T-helper 1 cell (primary cell): ENCODE data around the gene ERF.

Experiments used
- DNase-seq, 5 donors: peaks; one replicate each; pipeline ENCODE4 v3.0.0-alpha.2; 2012 to 2020

The ERF gene

DNA sequence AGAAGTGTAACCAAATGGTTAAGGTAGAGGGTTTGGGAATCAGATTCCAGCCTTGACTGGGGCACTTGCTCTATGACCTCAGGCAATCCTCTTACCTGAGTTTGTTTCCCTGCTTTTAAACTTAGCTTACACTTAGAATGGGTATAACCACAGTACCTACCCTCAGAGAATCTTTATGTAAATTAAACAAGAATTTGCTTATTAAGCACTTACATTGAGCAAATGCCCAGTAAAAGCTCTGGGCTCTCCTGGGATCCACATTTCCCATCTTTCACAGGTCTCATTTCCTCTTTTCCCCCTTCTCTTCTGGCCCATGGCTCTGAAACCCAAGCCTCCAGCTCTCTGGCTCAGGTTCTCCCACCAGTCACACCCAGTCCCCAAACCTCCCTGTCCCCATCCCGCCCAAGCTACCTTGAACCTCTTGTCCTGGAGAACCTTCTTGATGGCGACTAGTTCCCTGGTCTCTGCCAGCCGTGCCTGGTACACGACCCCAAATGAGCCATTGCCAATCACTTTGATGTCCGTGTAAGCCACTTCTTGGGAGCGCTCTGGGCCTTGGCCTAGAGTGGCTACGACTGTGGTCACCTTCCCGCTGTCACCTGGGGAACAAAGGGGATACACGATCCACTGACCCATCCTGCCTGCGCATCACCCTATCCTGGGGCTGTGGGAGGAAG lies 15.2 kb downstream of the ERF start:
- DNase-seq = no peak

DNA sequence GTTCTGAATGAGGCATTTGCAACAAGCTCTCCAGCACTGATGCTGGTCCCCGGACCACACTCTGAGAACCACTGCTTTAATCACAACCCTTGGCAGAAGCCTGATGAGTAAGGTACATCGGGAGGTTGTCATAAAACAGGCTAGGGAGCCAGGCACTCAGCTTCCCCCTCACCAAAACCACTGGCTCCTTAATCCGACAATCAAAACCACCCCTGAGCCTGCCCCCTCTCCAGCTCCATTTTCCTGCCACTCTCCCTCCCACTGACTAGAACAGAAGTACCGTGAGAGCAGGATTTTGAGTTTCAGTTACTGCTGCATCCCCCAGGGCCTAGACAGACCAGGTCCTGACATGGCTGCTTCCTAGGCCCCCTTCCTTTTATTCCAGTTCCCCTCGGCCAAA lies 19.7 kb downstream of the ERF start:
- DNase-seq = no peak

DNA sequence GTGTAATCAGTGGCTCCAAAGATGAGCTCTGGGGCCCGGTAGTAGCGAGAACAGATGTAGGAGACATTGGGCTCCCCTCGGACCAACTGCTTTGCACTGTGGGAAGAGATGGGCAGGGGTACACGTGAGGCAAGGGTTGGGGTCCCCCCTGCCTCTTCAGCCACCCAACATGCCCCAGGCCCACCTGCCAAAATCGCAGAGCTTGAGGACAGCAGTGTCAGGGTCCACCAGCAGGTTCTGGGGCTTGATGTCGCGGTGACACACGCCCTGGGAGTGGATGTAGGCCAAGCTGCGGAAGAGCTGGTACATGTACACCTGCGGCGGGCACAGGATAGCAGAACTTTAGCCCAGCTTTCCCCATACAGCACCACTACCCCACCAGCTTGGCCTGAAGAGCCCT lies 20.6 kb downstream of the ERF start:
- no peak for DNase-seq

DNA sequence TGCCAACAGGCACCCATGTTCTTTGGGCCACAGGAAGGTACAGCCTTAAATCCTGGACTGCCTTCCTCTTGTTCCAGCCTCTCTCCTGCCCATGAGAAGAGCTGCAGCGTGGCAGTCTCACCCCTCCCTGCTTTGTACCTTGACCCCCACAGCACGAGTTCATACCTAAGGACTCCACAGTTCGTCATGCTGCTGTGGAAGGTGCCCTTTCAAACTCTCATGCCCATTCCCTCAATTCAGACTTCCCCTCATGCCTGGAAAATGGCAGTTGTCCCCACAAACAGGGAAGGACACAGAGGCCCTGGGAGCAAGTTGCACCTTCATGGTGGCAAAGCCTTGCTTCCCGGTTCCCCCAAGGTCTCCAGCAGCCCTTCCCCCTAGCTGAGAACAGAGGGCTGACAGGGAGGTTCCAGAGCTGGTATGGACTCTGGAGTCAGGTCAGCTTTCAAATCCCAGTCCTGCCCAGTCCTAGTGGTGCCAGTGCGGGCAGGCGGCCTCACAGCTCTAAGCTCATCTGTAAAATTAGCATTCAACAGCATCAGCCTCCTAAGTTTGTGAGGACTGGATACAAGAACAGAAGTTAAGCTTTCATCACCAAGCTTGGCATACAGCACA lies 21.1 kb downstream of the ERF start:
- DNase-seq = no peak

DNA sequence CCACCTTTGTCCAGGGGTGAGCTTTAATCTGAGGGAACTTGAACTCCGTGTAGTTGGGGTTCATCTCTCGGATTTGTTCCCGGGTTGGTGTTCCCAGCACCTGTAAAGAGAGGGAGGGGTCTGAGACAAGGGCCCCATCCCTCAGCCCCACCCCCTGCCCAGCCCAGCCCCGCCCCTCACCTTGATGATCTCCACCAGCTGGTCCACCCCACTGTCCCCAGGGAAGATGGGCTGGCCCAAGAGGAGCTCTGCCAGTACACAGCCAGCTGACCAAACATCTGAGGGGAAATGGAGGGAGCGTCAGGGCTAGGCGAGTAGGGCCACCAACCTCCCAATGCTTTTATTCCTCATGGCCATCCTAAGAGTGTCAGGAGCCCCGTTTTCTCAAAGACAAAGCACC lies 21.8 kb downstream of the ERF start:
- no peak for DNase-seq

DNA sequence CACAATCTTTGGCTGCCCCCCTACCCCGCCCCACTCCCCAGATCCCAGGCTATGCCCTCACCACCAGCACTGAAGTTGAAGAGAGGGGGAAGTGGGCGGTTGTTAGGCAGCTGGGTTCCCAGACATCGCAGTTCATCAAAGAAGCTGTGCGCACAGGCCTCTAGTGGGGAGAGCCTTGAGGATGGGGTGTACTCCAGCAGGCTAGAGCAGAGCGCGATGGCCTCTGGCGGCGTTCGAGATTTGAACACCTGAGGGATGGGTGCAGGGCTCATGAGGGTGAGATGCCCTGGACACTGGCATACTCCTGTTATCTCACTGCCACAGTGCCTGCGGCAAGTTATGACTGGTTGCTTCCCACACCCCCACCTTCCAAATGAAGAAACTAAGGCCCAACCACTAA lies 22.5 kb downstream of the ERF start:
- no peak for DNase-seq

DNA sequence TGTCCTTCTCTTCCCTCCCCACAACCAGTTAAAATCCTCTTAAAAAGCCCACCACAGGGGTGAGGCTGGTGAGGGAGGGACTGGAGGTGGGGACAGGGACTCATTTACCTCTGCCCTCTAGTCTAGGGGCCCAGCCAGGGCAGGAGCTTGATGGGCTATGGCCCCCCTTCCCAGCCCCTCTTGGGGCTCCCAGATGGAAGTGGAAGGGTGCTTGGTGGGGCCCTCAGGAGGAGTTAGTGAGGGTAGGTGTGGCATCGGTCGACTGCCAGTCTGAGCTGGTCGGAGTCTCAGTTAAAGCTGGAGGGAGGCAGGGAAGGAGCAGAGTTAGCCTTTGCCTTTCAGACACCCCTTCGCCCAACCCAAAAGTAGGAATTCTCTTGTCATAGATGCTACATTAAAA lies 24.4 kb downstream of the ERF start:
- no peak for DNase-seq

DNA sequence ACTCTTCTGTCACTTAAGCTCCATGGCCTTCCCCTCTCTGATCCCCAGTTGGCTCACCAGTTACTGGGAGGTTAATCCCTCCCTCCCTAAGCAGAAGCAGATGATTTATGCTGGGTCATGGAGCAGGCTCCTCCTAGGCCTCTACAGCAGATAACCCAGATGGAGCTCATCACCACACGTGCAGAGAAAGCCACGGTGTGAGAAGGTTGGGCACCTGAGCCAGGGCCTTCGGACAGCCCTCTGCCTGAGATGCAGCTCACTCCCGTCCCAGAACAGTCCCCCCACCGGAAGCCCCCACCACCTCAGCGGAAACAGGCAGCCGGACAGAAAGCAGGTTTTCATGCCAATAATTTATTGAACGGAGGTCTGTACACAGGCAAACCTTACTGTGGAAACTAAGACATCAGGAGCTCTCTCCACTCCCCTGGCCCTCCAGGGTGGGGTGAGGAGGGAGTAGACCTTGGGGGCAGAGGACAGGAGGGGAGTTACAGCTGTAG lies 25.0 kb downstream of the ERF start:
- no peak for DNase-seq

DNA sequence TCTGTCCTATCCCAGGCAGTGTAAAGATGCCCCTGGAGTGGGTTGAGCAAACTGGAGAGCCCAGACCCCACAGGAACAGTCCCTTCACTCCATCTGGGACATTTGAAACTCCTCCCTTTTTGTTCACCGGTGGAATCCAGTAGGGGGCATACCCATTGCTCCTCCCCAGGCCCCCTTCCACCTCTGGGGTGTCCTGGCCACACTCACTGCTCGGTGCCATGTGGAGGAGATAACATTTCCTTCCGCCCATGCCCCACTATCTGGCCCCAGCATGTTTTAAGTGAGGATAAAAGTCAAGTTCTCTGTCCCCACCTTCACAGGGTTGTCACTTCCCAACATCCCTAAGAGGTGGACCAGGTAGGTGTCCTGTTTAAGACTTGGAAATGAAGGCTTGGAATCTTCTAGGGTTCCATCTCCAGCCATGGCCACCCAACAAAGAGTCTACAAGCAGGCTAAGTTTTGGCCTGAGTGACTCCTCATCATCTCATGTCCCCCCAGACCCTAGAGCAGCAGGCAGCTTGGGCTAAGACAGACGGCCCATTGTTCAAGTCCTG lies 25.6 kb downstream of the ERF start:
- no peak for DNase-seq

DNA sequence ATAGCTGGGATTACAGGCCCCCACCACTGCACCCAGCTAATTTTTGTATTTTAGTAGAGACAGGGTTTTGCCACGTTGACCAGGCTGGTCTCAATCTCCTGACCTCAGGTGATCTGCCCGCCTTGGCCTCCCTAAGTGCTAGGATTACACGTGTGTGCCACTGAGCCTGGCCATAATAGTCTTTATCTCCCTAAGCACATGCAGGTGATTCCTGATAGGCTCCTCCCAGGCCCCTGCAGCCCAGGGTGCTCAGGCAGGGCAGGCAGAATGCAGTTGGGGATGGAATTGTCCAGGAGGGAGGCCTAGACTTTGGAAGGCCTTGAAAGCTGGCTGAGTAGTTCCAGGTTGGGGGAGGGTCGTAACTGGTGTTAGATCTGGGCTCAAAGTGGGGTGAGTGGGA lies 26.3 kb downstream of the ERF start:
- no peak for DNase-seq

DNA sequence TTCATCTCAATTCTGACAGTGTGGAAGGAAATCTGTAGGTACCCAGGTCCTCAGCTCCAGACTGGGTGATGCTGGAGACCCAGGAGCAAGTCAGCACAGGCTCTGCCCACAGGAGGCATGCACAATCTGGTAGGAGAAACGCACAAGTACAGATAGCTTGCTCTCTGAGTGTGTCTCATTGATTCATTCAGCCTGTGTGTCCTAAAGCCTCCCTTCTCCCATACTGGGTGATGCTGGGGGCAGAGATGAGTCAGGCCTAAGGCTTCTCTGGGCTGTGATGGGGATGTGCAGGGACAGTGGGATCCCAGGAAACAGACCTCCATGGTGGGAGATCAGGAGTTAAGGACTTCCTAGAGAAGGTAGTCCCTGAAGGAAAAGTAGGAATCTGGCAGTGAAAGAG lies 28.0 kb downstream of the ERF start:
- DNase-seq = no peak

DNA sequence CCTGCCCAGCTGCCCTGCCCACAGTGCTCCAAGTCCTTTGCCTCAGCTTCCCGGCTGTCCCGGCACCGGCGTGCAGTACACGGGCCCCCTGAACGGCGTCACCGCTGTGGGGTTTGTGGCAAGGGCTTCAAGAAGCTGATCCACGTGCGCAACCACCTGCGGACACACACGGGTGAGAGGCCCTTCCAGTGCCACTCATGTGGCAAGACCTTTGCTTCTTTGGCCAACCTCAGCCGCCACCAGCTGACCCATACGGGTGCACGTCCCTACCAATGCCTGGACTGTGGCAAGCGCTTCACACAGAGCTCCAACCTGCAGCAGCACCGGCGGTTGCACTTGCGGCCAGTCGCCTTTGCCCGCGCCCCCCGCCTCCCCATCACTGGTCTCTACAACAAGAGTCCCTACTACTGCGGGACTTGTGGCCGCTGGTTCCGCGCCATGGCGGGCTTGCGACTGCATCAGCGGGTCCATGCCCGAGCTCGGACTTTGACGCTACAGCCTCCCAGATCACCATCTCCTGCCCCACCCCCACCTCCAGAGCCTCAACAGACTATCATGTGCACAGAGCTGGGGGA lies 29.1 kb downstream of the ERF start:
- no peak for DNase-seq

DNA sequence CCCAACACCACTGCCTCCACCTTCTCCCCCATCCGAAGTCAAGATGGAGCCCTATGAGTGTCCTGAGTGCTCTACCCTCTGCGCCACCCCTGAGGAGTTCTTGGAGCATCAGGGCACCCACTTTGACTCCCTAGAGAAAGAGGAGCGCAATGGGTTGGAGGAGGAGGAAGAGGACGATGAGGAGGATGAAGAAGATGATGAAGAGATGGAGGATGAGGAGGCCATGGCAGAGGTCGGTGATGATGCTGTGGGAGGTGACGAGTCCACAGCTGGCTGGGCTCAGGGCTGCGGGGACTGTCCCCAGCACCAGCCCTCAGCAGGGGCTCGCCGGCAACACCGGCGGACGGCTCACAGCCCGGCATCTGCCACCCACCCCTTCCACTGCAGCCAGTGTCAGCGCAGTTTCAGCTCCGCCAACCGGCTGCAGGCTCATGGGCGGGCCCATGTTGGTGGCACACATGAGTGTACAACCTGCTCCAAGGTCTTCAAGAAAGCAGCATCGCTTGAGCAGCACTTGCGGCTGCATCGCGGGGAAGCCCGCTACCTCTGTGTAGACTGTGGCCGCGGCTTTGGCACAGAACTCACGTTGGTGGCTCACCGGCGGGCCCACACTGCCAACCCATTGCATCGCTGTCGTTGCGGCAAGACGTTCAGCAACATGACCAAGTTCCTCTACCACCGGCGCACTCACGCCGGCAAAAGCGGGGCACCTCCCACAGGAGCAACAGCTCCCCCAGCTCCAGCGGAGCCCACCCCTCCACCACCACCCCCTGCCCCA lies 29.8 kb downstream of the ERF start:
- DNase-seq = no peak

DNA sequence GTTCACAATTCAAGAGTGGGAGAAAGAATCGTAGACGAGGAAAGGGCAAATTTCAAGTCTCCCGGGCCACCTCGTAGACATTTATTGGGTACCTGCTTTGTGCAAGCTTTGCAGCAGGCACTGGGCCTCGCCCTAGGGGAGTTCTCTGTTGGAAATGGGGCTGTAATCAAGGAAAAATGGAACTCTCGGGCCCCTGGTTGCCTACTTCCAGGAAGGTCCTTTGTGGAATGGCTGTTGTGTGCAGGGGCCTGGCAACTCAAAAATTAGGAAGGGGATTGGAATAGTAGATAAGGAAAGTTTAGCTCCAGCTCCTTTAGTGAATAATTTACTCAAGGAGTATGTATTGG lies 34.2 kb downstream of the ERF start:
- DNase-seq = no peak

DNA sequence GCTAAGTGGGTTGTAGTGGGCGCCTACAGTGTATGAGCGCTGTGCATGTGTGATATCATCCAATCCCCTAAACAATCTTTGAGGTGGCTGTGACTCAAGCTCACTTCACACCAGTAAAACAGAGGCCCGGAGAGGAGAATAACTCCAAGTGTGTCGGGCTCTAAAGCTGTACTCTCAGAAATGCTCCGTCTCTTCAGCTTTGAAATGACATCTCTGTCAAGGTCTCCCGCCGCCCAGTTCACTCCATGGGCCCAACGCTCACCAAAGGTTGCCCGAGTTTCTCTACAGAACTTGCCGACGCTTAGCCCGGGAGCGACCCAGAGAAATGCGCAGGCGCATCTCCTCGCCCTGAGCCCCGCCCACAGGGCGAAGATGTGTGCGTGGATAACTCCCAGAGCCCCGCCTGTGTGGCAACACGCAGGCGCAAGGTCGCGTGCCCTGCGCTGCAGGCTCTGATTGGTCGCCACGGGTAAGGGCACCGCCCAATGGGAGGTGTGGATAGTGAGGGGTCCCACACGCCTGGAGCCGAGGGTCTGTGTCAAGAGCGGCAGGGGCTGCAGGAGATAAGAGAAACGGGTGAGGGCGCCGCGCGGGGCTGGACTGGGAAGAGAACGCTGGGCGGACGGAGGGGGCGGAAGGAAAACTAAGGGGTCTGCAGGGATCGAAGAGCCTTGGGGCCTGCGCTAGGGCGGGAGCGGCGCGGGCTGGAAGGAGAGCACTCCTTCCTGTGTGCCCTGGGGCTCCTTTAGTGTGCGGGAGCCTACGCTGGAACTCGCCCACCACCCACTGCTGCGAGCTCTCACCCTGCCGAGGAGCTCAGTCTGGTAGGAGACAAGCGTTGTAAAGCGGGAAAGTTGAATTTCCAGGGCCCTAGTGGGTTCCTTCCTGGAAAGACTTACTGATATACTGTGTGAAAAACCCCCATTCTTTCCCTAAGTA lies 34.8 kb downstream of the ERF start, which contains the start of gene ZNF526:
ZNF526 (plus strand) TSS at position 501 of the 939 bp plus-strand sequence. CDS start 4,092 bp downstream, outside the sequence.
- peak; percentile 95 to 99 (median 95) for DNase-seq

DNA sequence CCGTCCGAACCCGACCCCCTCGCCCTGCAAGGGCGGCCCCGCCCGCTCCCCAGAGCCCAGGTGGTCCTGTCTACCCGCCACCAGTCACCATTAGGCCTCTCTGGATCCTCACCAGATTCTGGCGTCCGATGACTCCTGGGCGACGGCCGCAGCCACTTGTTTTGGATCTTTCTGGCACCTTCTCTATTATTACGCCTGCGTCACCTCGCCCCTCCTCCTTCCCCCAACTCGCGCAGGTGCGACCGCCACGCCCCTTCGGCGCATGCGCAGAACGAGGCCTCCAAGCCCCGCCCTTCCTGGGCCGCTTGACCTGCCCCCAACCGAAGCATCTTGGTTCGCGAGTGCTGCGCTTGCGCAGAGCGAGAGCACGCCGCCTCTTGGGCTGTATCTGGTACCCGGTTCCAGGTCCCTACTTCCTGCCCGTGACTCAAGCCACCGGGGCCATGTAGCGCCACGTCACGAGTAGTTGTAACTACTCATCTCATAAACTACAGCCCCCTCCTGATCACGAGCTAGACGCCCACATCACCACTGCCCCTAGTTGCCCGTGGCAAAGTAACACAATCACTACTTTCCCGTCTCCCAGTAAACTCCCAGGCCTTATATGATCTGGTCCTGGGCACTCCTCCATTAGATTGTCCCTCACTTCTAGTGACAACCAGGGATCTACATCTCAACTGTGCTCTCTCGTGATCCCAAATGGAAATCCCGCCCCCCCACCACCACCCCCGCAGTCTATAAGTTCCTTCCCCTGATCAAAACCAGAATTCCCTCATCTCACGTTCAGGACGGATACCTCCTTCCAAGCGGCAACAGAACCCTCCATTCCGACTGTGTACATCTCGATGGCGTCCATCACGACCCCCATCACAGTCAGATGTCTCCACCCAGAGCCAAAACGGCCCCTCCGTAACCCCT lies 37.1 kb downstream of the ERF start, which contains the start of gene DEDD2:
DEDD2 (minus strand) TSS at position 158 of the 918 bp plus-strand sequence. CDS start 670 bp downstream, outside the sequence.
- peak; percentile 99 for DNase-seq

DNA sequence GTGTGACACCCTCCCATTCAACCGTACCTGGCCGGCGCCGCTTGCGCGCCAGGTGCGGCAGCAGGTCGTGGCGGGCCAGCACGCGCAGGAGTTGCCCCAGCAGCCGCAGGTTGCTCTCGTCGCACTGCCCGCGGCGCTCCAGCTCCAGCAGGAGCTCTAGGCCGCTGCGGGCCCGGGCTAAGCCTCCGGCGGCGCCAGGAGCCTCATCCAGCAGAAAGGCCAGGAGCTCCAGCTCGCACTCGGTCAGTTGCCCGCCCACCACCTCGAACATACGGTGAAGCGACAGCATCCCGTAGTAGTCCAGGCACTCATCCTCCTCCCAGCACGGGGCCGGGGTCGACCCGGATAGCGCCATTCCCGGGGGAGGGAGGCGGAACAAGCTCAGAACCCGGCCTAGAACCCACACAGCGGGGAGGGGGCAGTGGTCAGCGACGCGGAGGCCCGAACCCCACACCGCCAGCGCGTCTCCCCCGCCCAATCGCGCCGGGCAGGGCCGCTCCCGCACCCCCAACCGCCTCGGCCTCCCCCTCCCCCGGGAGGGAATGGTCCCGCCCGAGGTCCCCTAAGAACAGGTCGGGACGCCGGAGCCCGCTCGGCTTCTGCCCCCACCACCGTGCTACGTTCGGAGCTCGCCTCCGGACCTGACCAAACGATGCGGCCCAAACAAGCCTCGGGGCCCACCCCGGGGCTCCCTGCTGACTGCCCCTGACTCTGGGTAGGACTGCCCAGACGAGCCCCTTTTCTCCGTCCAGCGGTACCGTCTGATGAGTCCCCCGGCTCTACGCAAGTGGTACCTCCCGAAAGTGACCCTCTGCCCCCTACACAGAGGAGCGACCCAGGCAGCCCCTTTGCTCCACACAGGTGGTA lies 38.0 kb downstream of the ERF start:
- peak in 2 of 5 donors; percentile 27 to 40 for DNase-seq

DNA sequence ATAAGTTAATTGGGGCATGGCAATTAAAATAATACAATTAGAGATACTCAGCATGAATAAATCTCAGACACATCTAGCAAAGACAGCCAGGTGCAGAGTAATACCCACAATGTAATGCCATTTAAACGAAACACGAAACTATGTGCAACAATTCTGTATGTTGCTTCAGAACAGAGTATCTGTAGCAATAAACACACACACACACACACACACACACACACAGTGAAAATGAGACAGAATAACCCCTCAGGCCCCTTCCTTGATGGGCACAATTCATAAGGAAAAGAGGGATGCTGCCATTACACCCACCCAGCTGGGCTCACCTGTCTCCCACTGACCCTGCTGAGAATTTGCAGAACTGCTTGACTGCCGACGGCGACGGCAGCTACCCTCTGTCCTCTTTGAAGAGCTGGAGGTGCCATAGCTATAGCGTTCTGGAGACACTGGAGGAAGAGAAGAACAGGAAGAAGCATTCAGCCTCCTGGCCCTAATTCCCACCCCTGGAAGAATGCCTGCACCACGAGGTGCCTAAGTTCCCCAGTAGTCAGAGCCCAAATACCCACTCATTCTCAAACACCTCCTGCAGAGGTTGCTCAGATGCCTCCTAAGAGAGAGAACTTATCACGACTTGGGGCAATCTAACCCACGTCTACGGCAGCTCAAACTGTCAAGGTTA lies 40.0 kb downstream of the ERF start:
- no peak for DNase-seq

DNA sequence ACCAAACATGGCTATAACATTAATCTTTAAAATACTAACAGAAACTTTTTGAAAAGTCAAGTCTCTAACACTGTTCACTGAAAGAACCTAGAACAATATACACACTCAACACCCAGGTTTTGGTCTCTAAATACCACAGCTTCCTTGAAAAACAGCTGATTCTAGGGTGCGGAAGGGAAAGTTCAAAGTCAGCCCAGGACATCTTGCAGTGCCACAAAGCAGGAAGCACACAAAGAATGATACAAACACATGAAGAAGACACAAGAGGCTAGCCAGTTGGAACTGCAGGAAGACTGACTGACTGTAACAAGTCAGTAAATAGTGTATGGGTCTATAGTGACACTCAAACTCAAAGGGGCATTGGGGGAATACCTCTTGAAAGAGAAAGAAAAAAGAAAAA lies 42.0 kb downstream of the ERF start:
- DNase-seq = no peak
